OCI-LY1 (cell line): ENCODE data around the gene NPAS3.

ENCODE experiments used
- H2AFZ ChIP-seq: fragments of 200-600 bp; sonication (generic), shearing (Covaris generic); 2 replicates; pipeline ENCODE4 v1.6.0; 2014; ENCODE audit warnings: antibody characterized with exemption, mild to moderate bottlenecking, low read length
- H3F3A ChIP-seq: fragments of 200-600 bp; sonication (generic), shearing (Covaris generic); 2 replicates; pipeline ENCODE4 v1.6.0; 2014; ENCODE audit warnings: mild to moderate bottlenecking, antibody characterized with exemption, low read length, moderate library complexity; ENCODE audit not compliant: insufficient read depth
- H3K27ac ChIP-seq: fragments of 200-600 bp; sonication (generic); 2 replicates; pipeline ENCODE4 v1.5.1; 2014; ENCODE audit warnings: low read length, mixed run types, mild to moderate bottlenecking, low read depth; ENCODE audit not compliant: poor library complexity, severe bottlenecking
- H3K27me3 ChIP-seq: fragments of 200-600 bp; sonication (generic); 2 replicates; pipeline ENCODE4 v1.6.0; 2014; ENCODE audit warnings: antibody characterized with exemption, mild to moderate bottlenecking, low read length, moderate library complexity; ENCODE audit not compliant: insufficient read depth
- H3K36me3 ChIP-seq: fragments of 200-600 bp; sonication (generic); 2 replicates; pipeline ENCODE4 v1.6.1; 2014; ENCODE audit warnings: mild to moderate bottlenecking, antibody characterized with exemption, low read length, moderate library complexity, mixed read lengths; ENCODE audit not compliant: insufficient read depth
- H3K4me1 ChIP-seq: fragments of 200-600 bp; sonication (generic); 2 replicates; pipeline ENCODE4 v1.5.1; 2014; ENCODE audit warnings: mild to moderate bottlenecking, low read length, moderate library complexity; ENCODE audit not compliant: insufficient read depth, severe bottlenecking
- H3K4me2 ChIP-seq: fragments of 200-600 bp; sonication (generic), shearing (Covaris generic); 2 replicates; pipeline ENCODE4 v1.6.1; 2014; ENCODE audit warnings: low read length
- H3K4me3 ChIP-seq: fragments of 200-600 bp; sonication (generic); 2 replicates; pipeline ENCODE4 v1.5.1; 2014; ENCODE audit warnings: low read length, low read depth, mild to moderate bottlenecking, mixed read lengths; ENCODE audit not compliant: poor library complexity, severe bottlenecking
- H3K79me2 ChIP-seq: fragments of 200-600 bp; shearing (Covaris generic); 2 replicates; pipeline ENCODE4 v1.6.1; 2016; ENCODE audit warnings: mixed run types, low read length, mixed read lengths; ENCODE audit not compliant: insufficient read depth
- H3K9ac ChIP-seq: fragments of 200-600 bp; sonication (generic), shearing (Covaris generic); 2 replicates; pipeline ENCODE4 v1.6.1; 2014; ENCODE audit warnings: mild to moderate bottlenecking, low read length, mixed read lengths
- H3K9me2 ChIP-seq: fragments of 200-600 bp; sonication (generic), shearing (Covaris generic); 2 replicates; pipeline ENCODE4 v1.6.1; 2014; ENCODE audit warnings: low read depth, mild to moderate bottlenecking, low read length, mixed read lengths
- H3K9me3 ChIP-seq: fragments of 200-600 bp; shearing (Covaris generic); 2 replicates; pipeline ENCODE4 v1.6.1; 2014; ENCODE audit warnings: low read length, mixed read lengths
- H4K20me1 ChIP-seq: fragments of 200-600 bp; sonication (generic), shearing (Covaris generic); 2 replicates; pipeline ENCODE4 v1.6.0; 2016; ENCODE audit warnings: mild to moderate bottlenecking, low read length; ENCODE audit not compliant: insufficient read depth
- EZH2 ChIP-seq: fragments of 200-600 bp; sonication (generic), shearing (Covaris generic); IDR thresholded peaks from 2 replicates; pipeline ENCODE4 v1.8.0; 2017; ENCODE audit warnings: borderline replicate concordance, mixed run types, mild to moderate bottlenecking, antibody characterized with exemption, low read length, moderate library complexity, mixed read lengths
- TF ChIP-seq, protein P1 (sequence below): fragments of 200-600 bp; sonication (generic), shearing (Covaris generic); IDR thresholded peaks from 2 replicates; pipeline ENCODE4 v1.5.1; 2017; ENCODE audit warnings: mild to moderate bottlenecking, antibody characterized with exemption, low read length, moderate library complexity, mixed read lengths

NPAS3 gene

DNA sequence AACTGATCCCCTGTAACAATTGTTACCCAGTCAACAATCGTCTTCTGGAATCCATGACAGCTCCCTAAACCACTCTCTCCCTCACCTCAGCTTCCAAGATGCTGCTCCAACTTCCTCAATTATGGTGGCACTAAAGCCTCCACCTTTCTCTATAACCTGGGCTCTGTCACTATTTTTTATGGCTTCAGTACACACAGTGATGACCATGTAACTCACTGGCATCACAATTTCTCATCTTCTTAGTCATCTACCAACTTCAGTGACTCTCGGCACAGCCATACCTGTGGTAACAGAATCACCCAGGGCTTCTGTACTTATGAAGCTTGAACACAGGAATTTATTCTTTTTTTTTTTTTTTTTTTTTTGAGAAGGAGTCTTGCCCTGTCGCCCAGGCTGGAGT, 32.0 kb upstream of the NPAS3 start:
- no peak overlapping the region for H3K4me3 ChIP-seq

DNA sequence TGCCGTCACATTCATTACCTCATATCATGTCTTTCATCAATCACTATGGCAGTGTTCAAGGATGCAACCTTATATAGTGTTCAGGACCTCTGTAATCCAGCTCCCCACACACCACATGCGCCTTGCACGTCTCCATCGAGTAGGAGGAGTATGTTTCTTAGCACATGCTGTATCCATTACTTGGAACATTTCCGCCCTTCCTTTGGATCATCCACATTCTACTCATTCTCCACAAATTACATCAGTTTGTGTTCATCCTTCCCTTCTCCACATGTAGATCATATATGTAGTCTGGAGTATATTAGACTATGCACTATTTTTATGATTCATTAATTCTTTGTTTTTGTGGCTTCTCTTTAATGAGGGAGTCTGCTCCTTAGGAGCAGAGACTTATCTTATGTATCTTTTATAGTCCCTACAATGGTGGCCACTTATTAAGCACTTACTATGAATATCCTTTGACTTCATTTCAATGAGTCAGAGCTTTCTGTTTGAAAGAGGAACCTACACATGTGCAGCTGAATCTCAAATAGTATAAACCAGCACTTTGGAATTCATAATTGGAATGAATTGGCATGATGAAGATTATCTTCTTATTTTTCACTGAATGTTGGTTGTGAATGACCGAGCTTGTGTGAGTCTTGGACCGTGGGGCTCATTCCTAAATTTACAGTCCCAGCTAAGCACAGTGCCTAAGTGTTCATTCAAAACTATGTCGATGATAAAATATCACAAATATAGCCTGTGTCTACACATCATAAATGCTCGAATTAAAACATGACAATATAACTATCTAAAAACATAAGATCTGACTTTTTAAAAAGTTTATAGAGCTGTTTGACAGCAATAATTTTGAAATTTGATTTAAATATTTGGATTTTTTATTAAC, 30.2 kb upstream of the NPAS3 start:
- Histone ChIP-seq H3K27ac (no peak overlapping the region), H3K9me3 (no peaks in the 10 kb centered on the region), H3K4me2 (no peak overlapping the region), H3K27me3 (no peaks in the 10 kb centered on the region), H3K36me3 (no peaks in the 10 kb centered on the region), H3K9ac (no peak overlapping the region), H2AFZ (no peak overlapping the region), H3F3A (no peaks in the 10 kb centered on the region), H4K20me1 (no peaks in the 10 kb centered on the region), H3K79me2 (no peaks in the 10 kb centered on the region), H3K4me3 (no peak overlapping the region), H3K4me1 (no peaks in the 10 kb centered on the region), H3K9me2 (no peaks in the 10 kb centered on the region)
- no peak for TF ChIP-seq EZH2
- TF ChIP-seq, protein P1, sequence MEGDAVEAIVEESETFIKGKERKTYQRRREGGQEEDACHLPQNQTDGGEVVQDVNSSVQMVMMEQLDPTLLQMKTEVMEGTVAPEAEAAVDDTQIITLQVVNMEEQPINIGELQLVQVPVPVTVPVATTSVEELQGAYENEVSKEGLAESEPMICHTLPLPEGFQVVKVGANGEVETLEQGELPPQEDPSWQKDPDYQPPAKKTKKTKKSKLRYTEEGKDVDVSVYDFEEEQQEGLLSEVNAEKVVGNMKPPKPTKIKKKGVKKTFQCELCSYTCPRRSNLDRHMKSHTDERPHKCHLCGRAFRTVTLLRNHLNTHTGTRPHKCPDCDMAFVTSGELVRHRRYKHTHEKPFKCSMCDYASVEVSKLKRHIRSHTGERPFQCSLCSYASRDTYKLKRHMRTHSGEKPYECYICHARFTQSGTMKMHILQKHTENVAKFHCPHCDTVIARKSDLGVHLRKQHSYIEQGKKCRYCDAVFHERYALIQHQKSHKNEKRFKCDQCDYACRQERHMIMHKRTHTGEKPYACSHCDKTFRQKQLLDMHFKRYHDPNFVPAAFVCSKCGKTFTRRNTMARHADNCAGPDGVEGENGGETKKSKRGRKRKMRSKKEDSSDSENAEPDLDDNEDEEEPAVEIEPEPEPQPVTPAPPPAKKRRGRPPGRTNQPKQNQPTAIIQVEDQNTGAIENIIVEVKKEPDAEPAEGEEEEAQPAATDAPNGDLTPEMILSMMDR: no peak

More for the DNA sequence above, 32.0 kb upstream of the NPAS3 start:
- Histone ChIP-seq H3K36me3 (no peaks in the 10 kb centered on the region), H3K27ac (no peak overlapping the region), H3K4me1 (no peaks in the 10 kb centered on the region), H3K4me2 (no peak overlapping the region), H3K9me2 (no peaks in the 10 kb centered on the region), H3K9ac (no peak overlapping the region), H3K79me2 (no peaks in the 10 kb centered on the region), H2AFZ (no peak overlapping the region), H4K20me1 (no peaks in the 10 kb centered on the region), H3F3A (no peaks in the 10 kb centered on the region), H3K27me3 (no peaks in the 10 kb centered on the region), H3K9me3 (no peaks in the 10 kb centered on the region)
- TF ChIP-seq, protein P1: no peak
- TF ChIP-seq EZH2: no peak

GRCh38 chr14:32913725-32914124, 25.0 kb upstream of the NPAS3 start:
- Histone ChIP-seq H3K27ac (no peak overlapping the region), H3K9me2 (no peaks in the 10 kb centered on the region), H3K4me2 (no peak overlapping the region), H3K27me3 (no peaks in the 10 kb centered on the region), H3F3A (no peaks in the 10 kb centered on the region), H3K4me3 (no peak overlapping the region), H3K9ac (no peak overlapping the region), H3K4me1 (no peaks in the 10 kb centered on the region), H4K20me1 (no peaks in the 10 kb centered on the region), H3K79me2 (no peaks in the 10 kb centered on the region), H3K9me3 (no peaks in the 10 kb centered on the region), H3K36me3 (no peaks in the 10 kb centered on the region), H2AFZ (no peak overlapping the region)
- no peak for TF ChIP-seq EZH2
- TF ChIP-seq, protein P1: no peak
